DOHH2 (cell line): ENCODE results near the gene MAP4K4.

Experiments
- CTCF ChIP-seq: fragments of 200-600 bp; sonication (generic); IDR thresholded peaks from one replicate; pipeline ENCODE4 v1.5.1; 2014; ENCODE audit warnings: antibody characterized with exemption, mild to moderate bottlenecking, low read depth, low read length; ENCODE audit not compliant: poor library complexity, severe bottlenecking
- EZH2phosphoT487 ChIP-seq: fragments of 200-600 bp; sonication (generic); IDR thresholded peaks from 2 replicates; pipeline ENCODE4 v1.6.1; 2017; ENCODE audit warnings: borderline replicate concordance, mild to moderate bottlenecking, antibody characterized with exemption, low read length, moderate library complexity, mixed read lengths

- no peak for TF ChIP-seq CTCF
- TF ChIP-seq EZH2phosphoT487: no peak
Measured at GRCh38 chr2:101766871-101767739, 69.6 kb downstream of the MAP4K4 start.
